SK-N-MC (cell line): ENCODE measurements around the gene ANTXR1.

ENCODE experiments used
- EZH2 ChIP-seq: fragments of 200-600 bp; sonication (generic); IDR thresholded peaks from one replicate; pipeline ENCODE4 v1.6.1; 2017; ENCODE audit warnings: antibody characterized with exemption
- POLR2AphosphoS5 ChIP-seq: IDR thresholded peaks from 2 replicates; pipeline ENCODE4 v1.6.1; 2012; ENCODE audit warnings: mild to moderate bottlenecking, low read depth, low read length, borderline replicate concordance

GRCh38 chr2:69022548-69022947, 9.6 kb downstream of the ANTXR1 start:
- TF ChIP-seq POLR2AphosphoS5 (no peak), EZH2 (no peak)
